Naive thymus-derived CD8-positive, alpha-beta T cell (primary cell): Measurements from ENCODE around the gene MIA. TPM values are rescaled to one million over a fixed set of nuclear protein-coding genes. Genes with fewer than 3 reads are reported as not detected.

Experiments used
- ATAC-seq, 2 donors: fragments of 150-1000 bp; cut with Tn5 transposase in 1 of 2; sonication (Bioruptor Pico), chemical (Tn5 transposase) in 1 of 2; 1 replicate in 1 of 2; 2 replicates in 1 of 2; pipeline ENCODE4 v1.10.0; 2021; ENCODE audit warnings: mild to moderate bottlenecking in 2 of 2, moderate library complexity in 2 of 2
- POLR2A ChIA-PET: fragments of 350-600 bp; sonication (Branson Sonifier 250); formaldehyde crosslinking; loops from one replicate; lab custom pipeline; 2021; ENCODE audit warnings: antibody characterized with exemption; lab: Charles Lee
- DNase-seq, 10 donors: peaks; one replicate each; pipeline versions ENCODE4 v3.0.0 to v3.0.0-alpha.2; 2020 to 2022
- H3K27ac Mint-ChIP-seq, 10 donors: one replicate each; pipeline ENCODE4 v1.8.0; 2020 to 2022; ENCODE audit warnings: mild to moderate bottlenecking in 10 of 10, mixed read lengths in 10 of 10, moderate library complexity in 4 of 10, inconsistent platforms in 1 of 10
- H3K27me3 Mint-ChIP-seq, 5 donors: one replicate each; pipeline ENCODE4 v1.8.0; 2021 to 2022; ENCODE audit warnings: mixed read lengths in 5 of 5
- H3K36me3 Mint-ChIP-seq, 3 donors: one replicate each; pipeline ENCODE4 v1.8.0; 2020 to 2022; ENCODE audit warnings: mixed read lengths in 3 of 3, mild to moderate bottlenecking in 2 of 3, inconsistent platforms in 1 of 3
- H3K4me1 Mint-ChIP-seq, 4 donors: one replicate each; pipeline ENCODE4 v1.8.0; 2021 to 2022; ENCODE audit warnings: mixed read lengths in 4 of 4
- H3K4me3 Mint-ChIP-seq, 10 donors: one replicate each; pipeline ENCODE4 v1.8.0; 2020 to 2022; ENCODE audit warnings: mild to moderate bottlenecking in 10 of 10, mixed read lengths in 10 of 10, moderate library complexity in 6 of 10, inconsistent platforms in 1 of 10
- H3K9me3 Mint-ChIP-seq, 9 donors: one replicate each; pipeline ENCODE4 v1.8.0; 2020 to 2022; ENCODE audit warnings: mixed read lengths in 9 of 9, mild to moderate bottlenecking in 3 of 9, inconsistent platforms in 1 of 9, moderate library complexity in 1 of 9
- polyA plus RNA-seq, 3 donors: library from polyadenylated mRNA; unstranded; fragments of 300-500 nt; fragmentation: Illumina TruSeq; gene quantifications; one replicate each; pipeline ENCODE4 v1.2.3, GENCODE V29; 2021
- total RNA-seq, 8 experiments: library from RNA in 2 of 8; stranded (reverse) in 2 of 8; gene quantifications; one replicate each; pipeline ENCODE4 v1.2.3 and lab custom pipeline; 2021 to 2026

The MIA gene
- total and polyA plus RNA-seq, 5 experiments from 2014 or later = 2.2 TPM; not detected in 4

DNA sequence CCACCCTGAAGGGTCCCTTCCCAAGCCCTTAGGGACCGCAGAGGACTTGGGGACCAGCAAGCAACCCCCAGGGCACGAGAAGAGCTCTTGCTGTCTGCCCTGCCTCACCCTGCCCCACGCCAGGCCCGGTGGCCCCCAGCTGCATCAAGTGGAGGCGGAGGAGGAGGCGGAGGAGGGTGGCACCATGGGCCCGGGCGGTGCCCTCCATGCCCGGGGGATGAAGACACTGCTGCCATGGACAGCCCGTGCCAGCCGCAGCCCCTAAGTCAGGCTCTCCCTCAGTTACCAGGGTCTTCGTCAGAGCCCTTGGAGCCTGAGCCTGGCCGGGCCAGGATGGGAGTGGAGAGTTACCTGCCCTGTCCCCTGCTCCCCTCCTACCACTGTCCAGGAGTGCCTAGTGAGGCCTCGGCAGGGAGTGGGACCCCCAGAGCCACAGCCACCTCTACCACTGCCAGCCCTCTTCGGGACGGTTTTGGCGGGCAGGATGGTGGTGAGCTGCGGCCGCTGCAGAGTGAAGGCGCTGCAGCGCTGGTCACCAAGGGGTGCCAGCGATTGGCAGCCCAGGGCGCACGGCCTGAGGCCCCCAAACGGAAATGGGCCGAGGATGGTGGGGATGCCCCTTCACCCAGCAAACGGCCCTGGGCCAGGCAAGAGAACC lies 25.1 kb downstream of the MIA start:
- ATAC-seq (no peak), DNase-seq (no peak)
- POLR2A ChIA-PET = interaction anchor here (0.7 to 17.6 kb wide), 6 partner anchors 23 to 1467 kb away, joined by 3 to 301 read pairs (median 4); partner anchors contain the start of genes ACTMAP, MIA, RAB4B and SNRPA
- Mint-ChIP-seq H3K4me3 (peak overlapping the region; percentile 89 to 98 (median 94)), H3K27ac (peak overlapping the region; percentile 91 to 100 (median 98)), H3K9me3 (peaks cover 0 to 2% (median 0%) of the 10 kb centered on the region in 9 donors), H3K36me3 (peaks cover 0 to 28% (median 5%) of the 10 kb centered on the region in 3 donors), H3K27me3 (no peaks in the 10 kb centered on the region), H3K4me1 (peaks cover 50 to 77% (median 72%) of the 10 kb centered on the region in 4 donors)

DNA sequence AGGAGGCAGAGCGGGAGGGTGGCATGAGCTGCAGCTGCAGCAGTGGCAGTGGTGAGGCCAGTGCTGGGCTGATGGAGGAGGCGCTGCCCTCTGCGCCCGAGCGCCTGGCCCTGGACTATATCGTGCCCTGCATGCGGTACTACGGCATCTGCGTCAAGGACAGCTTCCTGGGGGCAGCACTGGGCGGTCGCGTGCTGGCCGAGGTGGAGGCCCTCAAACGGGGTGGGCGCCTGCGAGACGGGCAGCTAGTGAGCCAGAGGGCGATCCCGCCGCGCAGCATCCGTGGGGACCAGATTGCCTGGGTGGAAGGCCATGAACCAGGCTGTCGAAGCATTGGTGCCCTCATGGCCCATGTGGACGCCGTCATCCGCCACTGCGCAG lies 25.7 kb downstream of the MIA start:
- ATAC-seq (no peak), DNase-seq (no peak)
- peaks cover 50 to 82% (median 77%) of the 10 kb centered on the region in 4 donors for H3K4me1 Mint-ChIP-seq
- POLR2A ChIA-PET = interaction anchor here (0.6 to 17.6 kb wide), 7 partner anchors 13 to 462 kb away, joined by 3 to 301 read pairs (median 4); partner anchors contain the start of genes ITPKC, MIA and RAB4B
- no peaks in the 10 kb centered on the region for H3K27me3 Mint-ChIP-seq
- H3K9me3 Mint-ChIP-seq = peaks cover 0 to 2% (median 0%) of the 10 kb centered on the region in 9 donors
- peak overlapping the region; percentile 98 to 100 (median 100) for H3K27ac Mint-ChIP-seq
- peaks cover 0 to 28% (median 5%) of the 10 kb centered on the region in 3 donors for H3K36me3 Mint-ChIP-seq
- peak overlapping the region; percentile 89 to 98 (median 94) for H3K4me3 Mint-ChIP-seq

DNA sequence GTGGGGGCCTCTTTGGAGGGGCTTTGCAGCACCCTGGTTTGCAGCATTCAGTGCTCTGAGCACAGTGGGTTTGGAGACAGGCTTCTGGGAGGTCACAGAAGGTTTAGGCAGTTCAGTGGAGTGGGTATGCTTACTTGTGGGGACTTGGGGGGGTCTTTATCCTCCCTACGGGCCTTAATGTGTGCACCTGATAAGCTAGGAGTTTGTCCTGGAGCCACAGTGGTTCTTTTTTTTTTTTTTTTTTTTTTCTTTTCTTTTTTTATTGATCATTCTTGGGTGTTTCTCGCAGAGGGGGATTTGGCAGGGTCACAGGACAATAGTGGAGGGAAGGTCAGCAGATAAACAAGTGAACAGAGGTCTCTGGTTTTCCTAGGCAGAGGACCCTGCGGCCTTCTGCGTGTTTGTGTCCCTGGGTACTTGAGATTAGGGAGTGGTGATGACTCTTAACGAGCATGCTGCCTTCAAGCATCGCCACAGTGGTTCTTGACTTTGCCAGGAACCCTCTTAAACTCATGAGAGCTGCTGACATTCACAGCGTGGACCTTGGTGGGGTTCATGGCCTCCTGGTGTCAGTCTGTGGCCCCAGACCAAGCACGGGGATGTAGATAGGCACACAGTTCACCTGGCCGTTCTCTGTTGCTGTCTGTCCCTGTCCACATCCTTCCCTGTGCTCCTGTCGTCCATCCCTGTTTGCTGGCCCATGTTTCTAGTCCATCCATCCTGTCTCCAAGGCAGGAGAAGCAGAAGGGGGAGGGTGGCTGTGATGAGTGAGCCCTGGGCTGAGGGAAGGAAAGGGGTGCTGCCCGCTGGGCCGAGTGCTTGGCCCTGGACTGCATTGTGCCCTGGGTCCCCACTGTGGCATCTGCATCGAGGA lies 26.3 kb downstream of the MIA start:
- H3K36me3 Mint-ChIP-seq = peaks cover 0 to 29% (median 5%) of the 10 kb centered on the region in 3 donors
- POLR2A ChIA-PET = interaction anchor here (0.5 to 17.6 kb wide), 12 partner anchors 13 to 526 kb away, joined by 3 to 301 read pairs (median 6); partner anchors contain the start of genes ACTMAP, ITPKC, MIA and RAB4B
- H3K4me3 Mint-ChIP-seq = peak overlapping the region; percentile 81 to 98 (median 94)
- H3K9me3 Mint-ChIP-seq = peaks cover 0 to 2% (median 0%) of the 10 kb centered on the region in 9 donors
- ATAC-seq (no peak), DNase-seq (no peak)
- H3K4me1 Mint-ChIP-seq = peaks cover 55 to 86% (median 82%) of the 10 kb centered on the region in 4 donors
- H3K27ac Mint-ChIP-seq = peak overlapping the region; percentile 98 to 100 (median 100)
- H3K27me3 Mint-ChIP-seq = no peaks in the 10 kb centered on the region

DNA sequence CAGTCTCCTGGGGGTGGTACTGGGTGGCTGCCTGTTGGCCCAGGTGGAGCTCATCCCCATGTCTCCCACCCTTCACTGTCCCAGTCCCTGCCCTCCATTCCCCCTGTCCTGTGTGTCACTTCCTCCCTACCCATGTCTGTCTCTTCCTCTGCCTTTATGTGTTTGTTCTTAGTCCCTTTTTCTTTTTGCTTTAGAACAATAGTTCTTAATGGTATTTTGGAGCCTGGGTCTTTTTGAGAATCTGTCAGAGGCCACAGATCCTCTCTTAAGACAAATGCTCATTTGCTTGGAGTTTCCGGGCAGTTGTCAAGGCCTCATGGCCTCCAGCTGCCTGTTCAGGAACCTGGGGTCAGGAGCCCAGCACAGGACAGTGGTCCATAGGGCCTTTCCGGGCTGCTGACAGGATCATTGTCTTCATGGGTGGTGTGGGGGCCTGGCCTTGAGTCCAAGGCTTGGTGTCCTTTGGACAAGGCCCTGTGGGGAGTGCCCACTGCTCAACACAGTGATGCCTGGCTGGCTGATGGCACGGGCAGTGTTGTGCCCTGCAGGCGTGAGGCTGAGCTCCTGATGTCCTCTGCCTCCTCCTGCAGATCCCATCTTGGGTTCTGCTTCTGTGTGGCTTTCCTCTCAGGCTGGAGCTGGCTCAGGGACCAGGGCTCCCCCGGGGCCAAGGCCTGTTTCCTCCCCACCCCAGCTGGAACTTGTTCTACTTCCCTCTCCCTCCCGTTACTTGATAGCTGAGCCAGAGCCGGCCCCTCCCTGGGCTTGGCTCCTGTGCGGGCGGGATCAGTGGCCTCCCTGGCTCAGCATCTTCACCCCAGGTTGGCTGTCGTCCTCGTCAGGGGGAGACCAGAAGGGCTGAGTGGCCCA lies 27.2 kb downstream of the MIA start:
- Mint-ChIP-seq H3K27ac (peak overlapping the region; percentile 98 to 100 (median 100)), H3K36me3 (peaks cover 0 to 36% (median 10%) of the 10 kb centered on the region in 3 donors), H3K4me3 (peak overlapping the region; percentile 81 to 98 (median 94)), H3K9me3 (peaks cover 0 to 2% (median 0%) of the 10 kb centered on the region in 9 donors), H3K27me3 (no peaks in the 10 kb centered on the region), H3K4me1 (peaks cover 59 to 88% (median 87%) of the 10 kb centered on the region in 4 donors)
- ATAC-seq = no peak
- DNase-seq = no peak
- POLR2A ChIA-PET = interaction anchor here (0.5 to 17.6 kb wide), 11 partner anchors 9 to 540 kb away, joined by 3 to 301 read pairs (median 5); partner anchors contain the start of genes ACTMAP, COQ8B, ITPKC and MIA

DNA sequence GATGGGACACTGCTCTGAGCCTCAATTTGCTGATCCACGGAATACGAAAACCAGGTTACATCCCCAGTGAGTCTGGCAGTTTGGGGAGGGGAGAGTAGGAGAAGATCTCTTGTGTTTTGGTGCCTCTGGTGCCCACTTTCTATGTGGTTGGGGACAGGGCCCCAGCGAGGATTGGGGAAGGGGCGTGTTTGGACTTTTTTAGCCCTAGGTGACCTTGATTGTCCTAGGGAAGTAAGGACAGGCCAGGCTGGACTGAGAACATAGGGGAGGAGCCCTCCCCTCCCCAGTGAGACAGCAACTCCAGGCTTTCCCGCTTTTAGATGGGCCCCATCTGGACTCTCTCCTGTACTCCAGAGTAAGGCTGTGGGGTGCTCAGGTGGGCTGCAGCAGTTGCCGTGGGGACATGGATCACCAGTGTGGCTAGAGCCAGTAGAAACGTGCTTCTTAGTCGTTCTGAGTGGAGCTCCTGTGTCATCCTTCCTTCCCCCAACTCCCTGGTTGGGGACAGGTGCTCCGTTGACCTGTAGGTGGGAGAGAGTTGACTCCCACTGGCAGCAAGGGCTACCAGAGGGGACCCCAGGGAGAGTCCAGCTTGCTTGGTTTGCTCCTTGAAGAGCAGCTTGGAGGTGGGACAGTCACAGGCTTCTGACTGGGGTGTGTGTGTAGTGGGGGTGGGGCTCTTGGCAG lies 28.0 kb downstream of the MIA start:
- H3K27ac Mint-ChIP-seq = peak overlapping the region; percentile 98 to 100 (median 100)
- peak overlapping the region; percentile 81 to 98 (median 94) for H3K4me3 Mint-ChIP-seq
- H3K36me3 Mint-ChIP-seq = peaks cover 0 to 42% (median 14%) of the 10 kb centered on the region in 3 donors
- ATAC-seq (no peak), DNase-seq (no peak)
- H3K9me3 Mint-ChIP-seq = peaks cover 0 to 2% (median 0%) of the 10 kb centered on the region in 9 donors
- peaks cover 61 to 91% (median 88%) of the 10 kb centered on the region in 4 donors for H3K4me1 Mint-ChIP-seq
- POLR2A ChIA-PET = interaction anchor here (0.5 to 17.6 kb wide), 8 partner anchors 8 to 539 kb away, joined by 3 to 301 read pairs (median 6); partner anchors contain the start of genes ACTMAP, COQ8B, ITPKC and MIA
- H3K27me3 Mint-ChIP-seq = no peaks in the 10 kb centered on the region

DNA sequence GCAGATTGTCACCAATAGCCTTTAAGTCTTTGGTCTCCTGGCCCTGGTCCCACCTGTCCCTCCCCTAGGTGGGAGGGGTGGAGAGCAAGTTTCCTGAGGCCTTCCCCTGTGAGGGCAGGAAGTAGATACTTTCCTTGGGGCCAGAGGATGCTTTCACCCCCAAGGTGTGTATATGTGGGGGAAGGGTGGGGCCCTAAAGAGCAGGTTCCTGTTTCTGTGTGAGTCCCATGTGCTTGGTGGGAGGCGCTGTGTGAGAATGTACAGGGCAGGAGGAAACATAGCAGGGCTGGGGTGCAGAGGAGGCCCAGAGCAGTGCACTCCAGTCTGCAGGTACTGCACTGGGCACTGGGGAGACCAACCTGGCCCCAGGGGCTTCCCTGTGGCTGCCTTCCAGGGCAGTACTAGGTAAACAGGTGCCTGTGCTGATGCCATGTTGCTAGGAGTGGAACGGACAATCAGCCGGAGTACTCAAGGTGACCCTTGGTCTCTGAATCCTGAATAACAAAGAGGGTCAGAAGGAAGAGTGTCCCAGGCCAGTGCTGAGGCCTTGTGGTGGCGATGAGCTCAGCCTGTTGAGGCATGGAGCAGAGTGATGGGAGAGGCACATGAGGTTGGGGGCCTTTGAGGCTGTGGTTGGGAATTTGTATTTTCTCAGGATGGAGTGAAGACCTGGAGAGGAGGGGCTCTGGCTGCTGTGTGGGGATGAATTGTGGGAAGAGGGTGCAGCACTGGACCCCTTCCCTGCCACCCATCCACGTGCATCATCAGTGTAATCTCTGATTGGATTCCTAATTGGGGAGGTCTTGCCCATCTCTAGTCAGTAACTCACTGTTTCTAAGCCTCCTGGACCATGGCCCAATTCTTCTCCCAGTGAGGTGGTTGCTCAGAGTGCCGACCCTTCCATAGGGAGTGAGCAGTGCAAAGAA lies 28.8 kb downstream of the MIA start:
- H3K4me1 Mint-ChIP-seq = peaks cover 58 to 92% (median 90%) of the 10 kb centered on the region in 4 donors
- POLR2A ChIA-PET = interaction anchor here (1.1 to 17.6 kb wide), 7 partner anchors 8 to 141 kb away, joined by 3 to 301 read pairs (median 17); partner anchors contain the start of genes ACTMAP, COQ8B, ITPKC and MIA
- DNase-seq (peak; percentile 40 to 94 (median 76)), ATAC-seq (peak; percentile 55 to 69)
- peak overlapping the region; percentile 98 to 100 (median 100) for H3K27ac Mint-ChIP-seq
- peaks cover 0 to under 1% (median 0%) of the 10 kb centered on the region in 9 donors for H3K9me3 Mint-ChIP-seq
- no peaks in the 10 kb centered on the region for H3K27me3 Mint-ChIP-seq
- H3K4me3 Mint-ChIP-seq = peak overlapping the region; percentile 81 to 98 (median 94)
- peaks cover 0 to 44% (median 14%) of the 10 kb centered on the region in 3 donors for H3K36me3 Mint-ChIP-seq

DNA sequence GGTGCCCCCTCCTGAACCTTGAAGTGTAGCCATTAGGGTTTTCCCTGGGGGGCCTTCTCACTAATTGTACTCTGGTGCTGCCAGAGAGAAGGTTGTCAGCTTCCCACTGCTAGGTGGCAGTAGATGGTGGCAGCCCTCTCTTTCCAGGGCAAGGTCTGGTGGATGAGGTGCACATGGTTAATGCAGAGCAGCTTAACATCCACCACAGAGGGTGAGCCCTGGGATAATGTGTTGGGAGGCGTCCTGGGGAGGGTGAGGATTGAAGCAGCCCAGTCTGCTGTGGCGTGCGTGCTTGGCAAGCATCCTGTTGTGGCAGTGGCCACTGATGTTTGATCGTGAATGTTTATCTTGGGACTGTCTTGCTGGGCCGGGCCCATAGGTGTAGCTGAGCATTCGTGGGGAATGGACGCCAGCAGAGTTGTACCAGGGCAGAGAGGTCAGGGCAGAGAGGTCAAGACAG lies 29.5 kb downstream of the MIA start:
- H3K4me3 Mint-ChIP-seq = peak overlapping the region; percentile 81 to 98 (median 94)
- H3K27me3 Mint-ChIP-seq = no peaks in the 10 kb centered on the region
- peaks cover 0 to 41% (median 14%) of the 10 kb centered on the region in 3 donors for H3K36me3 Mint-ChIP-seq
- H3K9me3 Mint-ChIP-seq = no peaks in the 10 kb centered on the region
- H3K4me1 Mint-ChIP-seq = peaks cover 58 to 95% (median 90%) of the 10 kb centered on the region in 4 donors
- ATAC-seq (no peak), DNase-seq (no peak)
- H3K27ac Mint-ChIP-seq = peak overlapping the region; percentile 98 to 100 (median 100)
- POLR2A ChIA-PET = interaction anchor here (0.6 to 17.6 kb wide), 9 partner anchors 14 to 557 kb away, joined by 3 to 301 read pairs (median 15); partner anchors contain the start of genes ACTMAP, COQ8B, ITPKC and MIA

DNA sequence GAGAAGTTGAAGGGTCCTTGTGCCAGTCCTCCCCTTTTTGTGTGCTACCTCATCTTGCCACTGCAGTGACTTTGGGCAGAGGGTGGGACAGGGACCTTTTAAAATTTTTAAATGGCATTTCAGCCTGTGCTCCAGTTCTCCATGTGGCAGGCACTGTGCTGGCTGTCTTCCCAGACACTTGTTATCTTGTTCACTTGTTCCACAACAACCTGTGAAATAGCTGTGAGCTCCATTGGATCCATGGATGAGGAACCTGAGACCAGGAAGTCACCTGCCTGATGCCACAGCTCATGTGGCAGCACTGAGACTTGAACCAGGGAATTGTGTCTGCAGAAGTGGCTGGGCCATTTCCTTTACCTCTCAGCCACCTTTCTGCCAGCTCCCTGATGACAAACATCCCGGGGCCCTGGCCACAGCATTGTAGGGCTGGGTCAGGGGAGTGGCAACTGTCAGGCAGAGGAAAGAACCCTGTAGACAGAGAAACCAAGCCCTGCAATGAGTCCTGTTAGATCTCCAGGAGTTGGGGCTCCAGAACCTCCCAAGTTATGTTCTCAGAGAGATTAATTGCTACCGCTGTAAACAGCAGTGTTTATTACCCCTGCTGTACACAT lies 30.0 kb downstream of the MIA start:
- Mint-ChIP-seq H3K27me3 (no peaks in the 10 kb centered on the region), H3K9me3 (no peaks in the 10 kb centered on the region), H3K36me3 (peaks cover 0 to 37% (median 12%) of the 10 kb centered on the region in 3 donors), H3K4me1 (peaks cover 54 to 96% (median 88%) of the 10 kb centered on the region in 4 donors), H3K27ac (peak overlapping the region; percentile 98 to 100 (median 100)), H3K4me3 (peak overlapping the region; percentile 81 to 98 (median 94))
- ATAC-seq (no peak), DNase-seq (peak in 2 of 10 donors; percentile 33 to 38)
- POLR2A ChIA-PET = interaction anchor here (0.6 to 17.6 kb wide), 11 partner anchors 14 to 1379 kb away, joined by 3 to 301 read pairs (median 5); partner anchors contain the start of genes ACTMAP, COQ8B, ITPKC and MIA

DNA sequence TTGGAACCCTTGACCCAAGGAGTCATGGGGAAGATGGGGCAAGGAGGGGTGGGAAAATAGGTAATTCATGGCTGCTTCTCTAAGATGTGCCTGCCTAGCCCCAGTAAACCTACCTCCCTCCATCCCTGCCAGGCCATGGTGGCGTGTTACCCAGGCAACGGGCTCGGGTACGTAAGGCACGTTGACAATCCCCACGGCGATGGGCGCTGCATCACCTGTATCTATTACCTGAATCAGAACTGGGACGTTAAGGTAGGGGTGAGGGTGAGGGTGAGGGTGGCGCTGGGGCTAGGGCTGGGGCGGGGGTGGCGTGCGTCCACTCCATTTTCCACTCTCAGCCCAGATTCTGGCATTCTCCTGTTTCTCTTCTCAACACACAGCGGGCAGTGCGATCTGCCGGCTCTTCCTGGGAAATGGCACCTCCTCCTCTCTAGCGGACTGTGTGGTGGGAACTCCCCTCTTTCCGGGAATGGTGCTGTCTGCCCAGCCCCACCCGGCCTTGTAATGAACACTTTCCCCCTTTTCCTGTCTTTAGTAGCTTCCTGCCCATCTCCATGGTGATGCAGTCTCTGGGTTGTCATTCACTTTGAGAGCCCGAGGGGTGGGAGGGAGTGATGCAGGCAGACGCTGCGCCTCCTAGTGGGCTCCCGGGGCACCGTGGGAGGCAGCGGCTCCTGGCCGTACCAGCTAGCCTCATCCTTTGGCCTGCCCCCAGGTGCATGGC lies 31.3 kb downstream of the MIA start:
- H3K27me3 Mint-ChIP-seq = no peaks in the 10 kb centered on the region
- ATAC-seq (peak; percentile 37 to 55), DNase-seq (peak; percentile 71 to 92 (median 80))
- H3K27ac Mint-ChIP-seq = peak overlapping the region; percentile 98 to 100 (median 100)
- peaks cover 0 to 27% (median 12%) of the 10 kb centered on the region in 3 donors for H3K36me3 Mint-ChIP-seq
- no peaks in the 10 kb centered on the region for H3K9me3 Mint-ChIP-seq
- H3K4me1 Mint-ChIP-seq = peaks cover 55 to 92% (median 88%) of the 10 kb centered on the region in 4 donors
- H3K4me3 Mint-ChIP-seq = peak overlapping the region; percentile 79 to 98 (median 90)
- POLR2A ChIA-PET = interaction anchor here (0.5 to 17.6 kb wide), 20 partner anchors 8 to 502 kb away, joined by 3 to 301 read pairs (median 4); partner anchors contain the start of genes ACTMAP, COQ8B, EGLN2 and ITPKC
